NCI-H446 (cell line): Measurements from ENCODE around the gene TMCC1.
"Not testable (repeated sequence)": the region's sequence is repeated elsewhere in the genome, so short reads cannot be mapped to it uniquely, and the experiment has no call there.

Experiments
- DNase-seq, 2 experiments: peaks; one replicate each; lab custom pipeline; 2025; lab: John Stamatoyannopoulos, UW

The TMCC1 gene

DNA sequence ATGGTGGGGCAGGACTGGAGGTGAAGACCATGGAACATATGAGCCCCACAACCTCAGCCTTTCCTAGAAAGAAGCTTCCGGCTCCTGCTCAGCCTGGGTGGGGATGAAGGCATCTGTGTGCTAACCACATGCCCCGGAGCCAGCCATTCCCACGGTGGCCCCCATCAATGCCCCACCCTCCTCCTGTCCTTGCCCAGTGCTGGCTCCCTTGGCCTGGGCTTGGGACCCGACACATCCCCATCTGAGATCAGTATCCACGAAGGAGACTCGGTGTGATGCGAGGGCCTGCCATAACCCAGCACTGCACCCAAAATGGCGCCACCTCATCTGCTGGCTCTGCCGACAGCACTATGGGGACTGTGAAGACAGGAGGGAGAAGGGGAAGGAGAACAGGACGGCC, 270.6 kb downstream of the TMCC1 start:
- no peak for DNase-seq

DNA sequence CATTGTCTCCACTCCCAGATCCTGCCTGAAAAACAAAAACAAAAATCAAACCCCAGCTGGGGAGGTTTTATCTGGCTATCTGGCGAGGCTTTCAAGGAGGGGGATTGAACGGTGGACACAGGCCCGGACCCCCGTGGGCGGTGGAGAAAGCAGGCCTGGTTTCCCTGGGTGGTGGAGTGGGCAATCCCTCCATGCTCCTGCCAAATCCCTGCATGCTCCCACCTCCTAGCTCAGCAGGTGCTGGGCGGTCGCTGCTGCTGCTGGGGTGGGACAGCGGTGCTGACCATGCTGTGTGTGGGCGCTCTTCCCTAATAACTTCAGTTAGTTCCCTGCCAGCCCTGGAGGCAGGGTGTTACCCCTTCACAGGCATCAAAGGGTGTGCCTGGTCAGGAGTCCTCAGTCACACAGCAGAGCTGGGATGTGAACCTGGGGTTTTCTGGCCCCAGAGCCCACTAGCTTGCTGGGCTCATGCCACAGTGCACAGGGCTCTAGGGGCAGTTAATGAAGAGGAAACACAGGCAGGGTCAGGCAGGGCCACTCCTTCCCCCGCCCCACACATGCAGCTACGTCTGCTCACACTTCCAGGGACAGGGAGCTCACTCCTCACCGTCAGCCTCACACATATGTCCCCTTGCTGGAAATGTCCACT, 271.2 kb downstream of the TMCC1 start:
- no peak for DNase-seq

DNA sequence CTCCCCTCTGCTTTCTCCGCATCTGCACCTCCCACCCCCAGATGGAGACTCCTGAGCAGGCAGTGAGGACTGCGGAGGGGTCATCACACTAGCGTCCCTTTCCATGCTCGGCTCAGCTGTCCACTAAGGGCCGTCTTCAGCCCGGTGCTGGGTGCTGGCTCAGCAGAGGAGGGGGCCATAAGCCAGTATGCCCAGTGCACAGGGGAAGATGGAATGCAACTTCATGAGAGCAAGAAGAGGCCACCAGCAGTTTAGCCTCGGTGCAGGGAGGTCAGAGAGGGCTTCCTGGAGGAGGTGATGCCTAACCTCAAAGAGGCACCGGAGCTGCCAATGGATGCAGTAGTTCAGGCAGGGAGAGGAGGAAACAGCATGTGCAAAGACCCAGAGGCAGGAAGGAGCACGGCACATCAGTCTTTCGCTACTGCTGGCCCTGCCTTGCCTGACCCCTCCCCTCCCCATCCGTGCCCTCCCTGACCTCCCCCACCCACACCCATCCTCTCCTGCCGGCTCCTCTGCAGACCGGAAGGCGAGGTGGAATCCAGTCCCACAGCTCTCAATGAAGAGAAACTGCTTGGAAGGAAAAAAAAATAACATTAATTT, 271.8 kb downstream of the TMCC1 start:
- DNase-seq: no peak

DNA sequence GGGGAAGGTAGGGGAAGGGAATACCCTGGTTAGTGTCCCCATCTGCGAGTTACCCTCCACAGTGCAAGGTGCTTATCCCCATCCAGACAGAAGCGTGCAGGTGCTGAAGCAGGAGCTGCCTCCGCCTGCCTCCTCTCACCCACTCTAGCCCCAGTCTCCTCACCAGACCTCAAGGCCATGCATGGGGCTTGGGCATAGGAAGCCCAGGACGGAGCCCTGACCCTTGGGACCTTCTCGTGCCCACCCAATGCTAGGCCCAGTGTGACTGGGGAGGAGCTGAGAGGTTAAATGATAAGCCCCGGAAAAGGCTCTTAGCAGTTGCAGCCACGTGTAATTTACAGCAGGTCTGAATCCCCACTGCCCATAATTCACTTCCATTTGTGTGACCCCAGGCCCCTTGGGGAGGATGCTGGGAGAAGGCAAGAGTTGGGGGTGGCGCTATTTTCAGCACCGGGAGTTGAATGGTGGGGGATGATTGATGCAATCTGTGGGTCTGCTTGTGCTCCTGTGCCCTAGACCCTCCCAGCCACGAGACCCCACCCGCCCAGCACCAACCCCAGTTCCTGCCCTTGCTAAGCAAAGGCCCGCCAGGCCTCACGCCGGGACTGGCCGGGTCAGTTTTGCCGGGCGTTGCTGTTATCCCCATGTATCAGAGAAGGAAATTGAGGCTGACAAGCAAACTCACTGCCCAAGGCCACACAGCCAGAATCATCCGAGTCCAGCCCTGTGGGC, 272.5 kb downstream of the TMCC1 start:
- no peak for DNase-seq

DNA sequence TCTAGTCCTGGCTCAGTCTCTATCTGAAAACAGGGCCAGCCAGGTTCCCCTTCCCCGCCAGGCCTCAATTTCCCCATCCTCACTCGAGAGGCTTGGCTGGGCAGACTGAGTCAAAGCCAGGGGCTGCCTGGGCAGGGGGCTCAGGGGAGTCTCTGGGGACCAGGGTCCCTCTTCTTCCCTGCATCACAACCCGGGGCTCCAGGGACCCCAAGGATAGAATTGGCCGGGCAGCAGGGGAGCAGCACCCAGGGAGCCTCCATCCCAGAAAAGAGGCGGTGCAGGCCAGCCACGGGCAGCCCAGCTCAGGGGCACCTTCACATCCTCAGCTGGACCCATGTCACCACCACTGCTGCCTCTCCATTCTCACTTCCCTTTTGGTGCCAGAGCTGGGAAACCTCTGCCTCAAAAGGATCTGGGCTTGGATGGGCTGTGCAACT, 273.8 kb downstream of the TMCC1 start:
- no peak for DNase-seq

DNA sequence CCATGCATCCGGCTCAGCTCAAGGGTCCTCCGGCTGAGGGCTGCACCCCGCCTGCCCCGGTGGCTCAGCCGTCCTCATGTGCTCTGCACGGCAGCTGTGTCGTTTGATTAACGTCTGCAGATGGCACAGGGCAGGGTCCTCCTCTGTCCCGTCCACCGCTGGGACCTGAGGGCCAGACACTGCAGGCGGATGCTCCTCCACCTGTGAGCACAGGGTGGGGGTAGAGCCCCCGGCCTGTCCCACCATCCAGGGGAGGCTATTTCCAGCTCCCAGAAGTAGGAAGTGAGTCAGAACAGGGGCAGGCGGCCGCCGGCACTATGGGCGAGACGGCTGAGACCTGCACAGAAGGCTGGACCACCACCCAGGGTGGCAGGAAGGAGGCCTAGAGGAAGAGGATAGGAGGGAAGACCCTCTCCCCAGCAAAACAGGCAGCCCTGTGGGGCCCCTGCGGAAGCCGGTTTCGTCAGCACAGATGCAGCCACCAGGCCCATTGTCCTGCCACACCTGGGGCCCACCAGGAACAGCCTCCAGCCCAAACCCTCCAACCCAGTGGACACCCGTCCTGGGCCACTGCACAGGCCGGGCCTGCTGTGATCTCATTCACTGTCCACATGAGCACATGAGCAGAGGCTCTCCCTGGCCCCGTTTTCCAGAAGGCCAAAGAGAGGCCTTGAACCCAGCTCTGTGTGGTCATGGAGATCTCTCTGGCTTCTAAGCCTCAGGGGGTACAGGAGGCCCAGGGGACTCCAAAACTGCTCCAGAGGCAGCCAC, 274.4 kb downstream of the TMCC1 start:
- DNase-seq: no peak

DNA sequence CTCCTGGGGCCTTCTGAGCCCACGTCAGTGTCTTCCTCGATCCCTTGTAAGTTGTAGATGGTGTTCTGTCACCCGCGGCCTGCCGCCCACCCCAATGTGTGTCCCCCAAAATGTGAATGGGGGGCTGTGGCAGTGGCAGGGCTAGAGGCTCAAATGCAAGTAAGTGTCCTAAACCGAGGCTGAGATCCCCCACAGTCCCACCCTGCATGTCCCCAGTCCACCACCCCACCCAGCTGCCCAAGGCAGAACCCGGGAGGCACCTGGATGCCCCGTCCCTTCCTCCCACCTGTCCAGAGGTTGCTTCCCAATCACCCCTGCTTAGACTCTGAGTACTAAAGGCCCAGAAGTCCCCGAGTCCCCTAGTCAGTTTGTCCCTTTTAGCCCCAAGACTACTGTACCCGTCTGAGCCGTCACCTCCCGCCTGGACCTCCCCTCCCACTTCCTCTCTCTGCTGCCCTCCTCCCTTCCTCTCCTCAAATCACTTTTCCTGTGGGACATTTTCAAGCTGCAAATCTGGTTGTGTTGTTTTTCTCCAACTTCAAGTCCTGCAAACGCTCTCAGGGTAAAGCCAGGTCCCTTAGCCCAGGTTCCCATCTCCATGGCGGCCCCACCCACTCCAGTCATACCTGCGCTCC, 275.2 kb downstream of the TMCC1 start:
- DNase-seq: no peak

DNA sequence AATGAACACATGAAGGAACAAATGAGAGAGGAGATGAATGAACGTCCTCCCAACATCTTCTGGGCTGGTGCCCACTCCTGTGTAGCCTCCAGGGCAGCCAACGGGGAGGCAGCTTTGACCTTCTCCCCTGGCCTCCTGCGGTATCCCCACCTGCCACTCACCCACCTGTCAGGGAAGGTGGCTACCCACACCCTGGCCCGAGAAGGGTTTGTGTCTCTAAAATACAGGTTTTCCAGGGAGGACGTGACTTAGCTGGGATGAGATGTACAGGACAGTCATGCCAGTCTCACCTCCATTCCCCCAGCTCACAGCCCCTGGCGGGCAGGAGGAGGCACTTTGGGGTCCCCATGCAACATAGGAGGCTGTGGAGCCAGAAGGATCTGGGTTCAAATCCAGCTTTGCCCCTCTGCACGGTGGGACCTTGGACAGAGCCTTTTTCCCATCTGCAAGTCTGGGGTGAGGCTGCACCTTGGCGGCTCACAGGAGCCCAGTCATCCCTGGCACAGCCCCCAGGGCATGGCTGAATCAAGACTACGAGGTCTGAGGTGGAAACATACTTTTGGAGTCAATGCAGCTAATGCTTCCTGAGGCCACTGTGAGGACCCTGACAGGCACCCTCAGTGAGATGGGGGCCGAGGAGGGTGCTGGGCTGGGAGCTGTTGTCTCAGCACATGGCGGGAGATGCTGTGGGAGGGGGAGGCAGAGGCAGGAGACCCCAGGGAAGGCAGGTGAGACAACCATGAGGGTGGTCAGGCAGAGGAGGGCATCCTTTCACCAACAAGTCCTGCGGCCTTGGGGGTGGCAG, 275.9 kb downstream of the TMCC1 start:
- no peak for DNase-seq

DNA sequence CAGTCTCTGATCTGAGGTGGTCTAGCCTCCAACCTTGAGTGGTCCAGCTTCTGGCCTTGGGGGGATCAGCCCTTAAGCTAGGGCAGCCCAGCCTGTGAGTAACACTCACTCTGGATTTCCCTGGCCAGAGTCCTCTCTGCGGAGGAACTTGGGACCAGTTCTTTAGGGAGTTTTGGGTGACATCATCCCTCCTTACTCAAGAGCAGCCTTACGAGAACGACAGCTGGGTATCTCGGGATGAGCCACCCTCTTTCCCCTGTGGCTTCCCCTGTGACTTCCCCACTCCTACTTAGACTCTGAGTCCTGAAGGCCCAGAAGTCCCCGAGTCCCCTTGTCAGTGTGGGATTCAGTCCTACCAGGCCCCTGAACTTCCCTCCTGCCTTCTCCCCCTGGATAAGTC, 276.8 kb downstream of the TMCC1 start:
- DNase-seq: no peak

DNA sequence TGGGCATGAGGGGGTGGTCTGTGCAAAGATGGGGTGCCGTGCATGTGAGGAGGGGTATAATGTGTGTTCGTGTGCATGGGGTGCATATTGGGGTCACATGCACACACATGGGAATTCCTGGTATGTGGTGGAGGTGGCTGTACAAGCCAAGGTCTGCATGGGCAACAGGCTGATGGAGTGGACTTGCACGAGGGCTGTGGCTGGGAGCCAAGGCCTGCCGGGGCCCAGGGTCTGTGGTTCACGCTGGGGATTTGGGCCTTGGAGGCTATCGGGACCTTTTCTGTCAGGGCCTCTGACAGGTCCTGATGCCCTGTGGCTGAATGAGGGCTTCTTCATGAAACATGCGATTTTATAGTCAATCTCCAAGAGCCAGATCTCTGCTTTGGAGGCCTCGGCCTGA, 277.2 kb downstream of the TMCC1 start:
- no peak for DNase-seq

DNA sequence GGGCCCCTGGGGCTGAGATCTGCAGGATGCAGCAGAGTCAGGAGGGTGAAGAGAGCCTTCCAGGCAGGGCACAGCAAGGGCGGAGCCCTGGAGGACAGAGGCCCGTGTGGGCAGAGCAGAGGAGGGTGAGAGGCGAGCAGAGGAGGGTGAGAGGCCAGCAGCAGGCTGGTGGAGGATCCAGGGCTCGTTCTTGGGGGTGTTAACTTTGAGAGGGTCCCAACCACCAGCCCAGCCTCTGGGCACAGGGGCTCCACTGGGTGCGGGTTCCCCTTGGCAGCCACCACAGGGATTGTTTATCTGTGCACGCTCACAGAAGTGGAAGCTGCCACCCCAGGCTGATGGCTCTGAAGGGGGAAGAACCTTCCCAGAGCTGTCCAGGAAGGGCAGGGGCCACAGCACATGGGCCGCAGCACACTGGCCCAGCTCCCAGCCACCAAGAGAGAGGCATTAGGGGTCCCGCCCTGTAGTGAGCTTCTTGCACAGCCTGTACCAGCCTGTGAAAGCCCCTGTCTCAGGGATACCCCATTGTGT, 277.7 kb downstream of the TMCC1 start:
- DNase-seq: no peak

DNA sequence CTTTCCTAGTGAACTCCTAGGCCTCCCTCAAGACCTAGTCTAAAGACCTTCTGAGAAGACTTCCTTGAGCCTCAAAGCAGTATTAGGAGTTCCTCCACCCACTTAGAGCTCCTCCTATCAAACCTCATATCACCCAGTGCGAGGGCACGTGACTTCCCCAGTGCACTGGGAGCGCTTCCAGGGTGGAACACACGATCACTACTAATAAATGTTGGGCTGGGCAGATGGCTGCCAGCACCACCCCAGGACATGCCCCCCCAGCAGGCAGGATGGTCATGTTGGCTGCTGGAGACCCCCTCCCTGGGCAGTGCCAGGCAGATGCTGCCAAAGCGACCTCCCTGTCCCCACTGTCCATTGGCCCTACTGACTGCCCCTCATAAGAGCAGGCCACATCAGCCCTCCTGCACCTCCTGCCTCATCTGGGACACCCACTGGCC, 278.6 kb downstream of the TMCC1 start:
- no peak for DNase-seq

DNA sequence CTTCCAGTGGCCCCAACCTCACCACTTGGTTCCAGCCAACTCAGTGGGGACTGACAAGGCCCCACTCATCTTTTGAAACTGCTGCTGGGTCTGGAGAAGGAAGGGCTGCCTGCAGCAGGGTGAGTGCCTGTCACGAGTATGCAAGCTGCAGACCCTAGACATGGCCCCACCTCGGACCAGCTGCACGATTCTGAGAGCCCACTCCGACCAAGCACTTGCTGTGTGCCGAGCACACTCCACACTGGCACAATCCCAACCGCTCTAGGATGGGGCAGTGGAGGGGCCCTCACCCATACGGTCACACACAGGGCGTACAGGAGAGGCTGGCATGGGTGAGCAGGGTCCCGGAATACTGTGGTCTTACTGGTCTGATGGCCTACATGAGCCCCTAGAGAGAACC, 279.1 kb downstream of the TMCC1 start:
- DNase-seq: no peak

DNA sequence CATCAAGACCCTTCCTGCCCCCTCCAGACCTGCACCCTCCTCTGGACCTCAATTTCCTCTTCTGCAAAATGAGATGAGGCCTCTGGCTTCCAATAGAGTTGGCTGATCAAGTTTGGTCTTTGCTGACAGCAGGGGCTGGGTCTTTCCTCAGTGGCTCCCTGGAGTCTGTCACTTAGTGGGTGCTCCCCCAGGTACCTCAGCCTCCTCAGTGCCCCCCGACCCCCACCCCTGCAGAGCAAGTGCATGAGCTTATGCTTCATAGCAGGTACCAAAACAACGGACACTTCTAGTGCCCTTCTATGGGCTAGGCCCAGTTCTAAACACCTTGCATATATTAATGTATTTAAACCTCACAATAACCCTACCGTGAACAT, 280.2 kb downstream of the TMCC1 start:
- no peak for DNase-seq

DNA sequence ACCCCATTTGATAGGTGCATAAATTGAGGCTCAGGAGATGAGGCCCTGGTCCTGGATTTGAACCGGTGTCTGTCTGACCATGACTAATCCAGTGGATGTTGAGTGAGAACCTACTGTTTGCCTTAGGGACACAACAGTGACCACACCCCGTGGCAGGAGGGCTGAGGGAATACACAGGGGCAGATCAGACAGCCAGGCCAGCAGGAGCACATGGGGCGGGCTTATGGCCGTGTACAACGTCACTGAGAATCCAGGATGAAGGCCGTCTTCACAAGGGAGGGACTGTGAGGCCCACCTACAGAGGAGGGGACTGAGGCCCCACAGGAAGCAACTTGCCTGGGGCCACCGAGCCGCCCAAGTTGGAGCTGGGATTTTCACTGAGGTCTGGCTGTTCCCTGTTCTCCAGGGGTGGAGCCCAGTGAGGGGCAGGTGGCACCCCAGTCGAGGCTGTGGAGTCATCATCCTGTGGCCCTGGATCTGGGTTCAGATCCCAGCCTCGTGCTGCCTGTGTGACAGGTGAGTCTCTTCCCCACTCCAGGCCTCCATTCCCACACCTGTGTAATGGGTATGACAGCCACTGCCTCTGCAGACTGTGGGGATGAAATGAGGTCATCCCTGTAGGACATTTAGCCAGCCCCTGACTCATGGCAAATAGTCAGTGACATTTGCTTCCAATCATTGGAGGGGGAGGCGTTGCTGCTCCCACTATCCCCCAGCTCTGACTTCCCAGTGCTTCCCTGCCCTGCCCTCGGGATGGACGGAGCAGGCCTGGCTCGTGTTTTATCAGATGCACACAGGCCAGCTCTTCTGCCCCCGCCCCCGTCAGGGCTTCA, 280.8 kb downstream of the TMCC1 start:
- DNase-seq: no peak

DNA sequence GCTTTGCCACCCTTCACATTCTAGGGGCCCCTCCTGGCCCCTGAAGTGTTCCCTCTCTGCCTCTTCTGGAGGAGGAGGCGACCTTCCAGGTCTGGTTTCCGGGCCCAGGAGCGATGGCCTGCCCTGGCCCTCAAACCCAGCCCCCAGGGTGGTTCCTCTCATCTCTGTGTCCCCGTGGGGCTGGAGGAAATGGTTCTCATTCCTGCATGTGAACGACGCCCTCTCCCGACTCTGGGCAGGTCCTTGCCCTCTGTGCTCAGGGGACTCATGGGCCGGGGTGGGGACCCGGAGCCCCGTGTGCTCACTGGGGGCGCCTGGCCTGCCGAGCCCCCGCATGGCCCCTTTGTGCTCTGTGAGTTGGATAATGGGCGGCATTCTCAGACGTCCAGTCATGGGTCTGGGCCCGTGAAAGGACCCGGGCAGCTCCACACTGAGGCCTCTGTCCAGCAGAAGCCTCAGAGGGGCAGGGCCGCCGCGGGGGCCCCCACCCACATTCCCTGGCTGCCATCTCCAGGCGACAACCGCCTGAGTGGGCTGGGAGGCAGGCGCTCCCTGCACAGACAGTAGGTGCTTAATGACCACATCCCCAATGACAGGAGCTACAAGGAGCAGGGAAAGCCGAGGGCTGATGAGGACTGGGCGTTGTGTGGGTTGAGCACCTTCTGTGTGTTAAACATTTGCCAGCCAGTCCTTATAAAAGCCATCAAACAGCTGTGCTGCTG, 281.5 kb downstream of the TMCC1 start:
- no peak for DNase-seq

DNA sequence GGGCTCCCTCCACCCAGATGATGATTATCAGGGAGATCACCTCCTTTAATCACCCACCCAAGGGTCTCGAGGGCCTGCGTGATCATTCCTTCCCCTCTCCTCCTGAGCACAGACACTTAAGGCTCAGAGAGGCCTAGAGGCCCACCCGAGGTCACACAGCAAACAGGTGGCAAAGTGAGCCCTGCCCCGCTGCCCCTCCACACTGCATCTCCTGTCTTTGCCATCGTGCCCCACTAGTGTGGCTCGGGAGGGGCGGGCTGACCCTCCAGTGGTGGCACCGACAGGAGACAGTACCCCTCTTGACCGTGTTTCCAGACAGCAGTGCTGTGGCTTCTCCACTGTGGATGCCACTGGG, 282.1 kb downstream of the TMCC1 start:
- DNase-seq: no peak

DNA sequence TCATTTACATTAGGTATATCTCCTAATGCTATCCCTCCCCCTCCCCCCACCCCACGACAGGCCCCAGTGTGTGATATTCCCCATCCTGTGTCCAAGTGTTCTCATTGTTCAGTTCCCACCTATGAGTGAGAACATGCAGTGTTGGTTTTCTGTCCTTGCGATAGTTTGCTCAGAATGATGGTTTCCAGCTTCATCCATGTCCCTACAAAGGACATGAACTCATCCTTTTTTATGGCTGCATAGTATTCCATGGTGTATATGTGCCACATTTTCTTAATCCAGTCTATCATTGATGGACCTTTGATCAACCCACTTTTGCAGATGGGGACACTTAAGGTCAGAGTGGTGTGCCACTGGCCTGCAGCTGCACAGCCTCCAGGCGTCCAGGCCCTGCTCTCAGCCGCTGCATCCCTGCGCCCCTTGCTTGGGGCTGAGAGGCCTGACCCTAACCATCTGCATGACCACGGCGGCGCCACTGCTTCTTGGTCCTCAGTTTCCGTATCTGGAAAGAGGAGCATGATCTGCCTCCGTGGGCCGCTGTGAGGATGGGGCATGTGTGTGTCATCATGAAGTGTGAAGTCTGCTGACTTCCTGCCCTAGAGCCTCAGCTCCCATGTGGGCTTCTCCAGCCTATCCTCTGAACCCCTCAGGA, 282.6 kb downstream of the TMCC1 start:
- not testable (repeated sequence) for DNase-seq

DNA sequence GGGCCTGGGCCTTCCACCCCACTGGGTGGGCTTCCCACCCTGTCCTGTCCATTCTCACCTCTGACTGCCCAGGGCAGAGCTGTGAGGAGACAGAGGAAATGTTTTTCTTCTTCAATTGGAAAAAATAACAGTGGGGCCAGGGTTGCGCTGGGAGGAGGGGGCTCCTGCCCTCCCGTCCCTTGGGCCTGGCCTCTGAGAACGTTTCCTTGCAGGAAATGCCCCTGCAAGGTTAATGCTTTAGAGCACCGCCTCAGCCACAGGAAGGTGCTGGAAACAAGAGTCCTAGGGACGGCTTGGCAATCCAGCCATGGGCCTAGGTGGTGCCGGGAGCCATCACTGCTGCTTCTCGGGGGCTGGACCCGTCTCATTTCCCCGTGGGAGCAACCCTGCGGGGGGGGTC, 283.2 kb downstream of the TMCC1 start:
- no peak for DNase-seq
